ENCODE data around the gene UBXN10. TPM values are rescaled to one million over a fixed set of nuclear protein-coding genes. Genes with fewer than 3 reads are reported as not detected.

Gene UBXN10
- total and polyA plus RNA-seq, 2 donors (not counting 3 experiments of a cell fraction or from before 2014, with no cell fraction given): not detected

Other genes with a start within 250 kb of the UBXN10 start
- not detected in 2 replicates for gene PLA2G2A, start 206.5 kb upstream of the UBXN10 start, total RNA-seq
- not detected in 2 replicates for gene PLA2G2A, start 206.5 kb upstream of the UBXN10 start, polyA plus RNA-seq
- not detected in 2 replicates for gene PLA2G5, start 115.9 kb upstream of the UBXN10 start, total RNA-seq
- gene PLA2G5, start 115.9 kb upstream of the UBXN10 start, polyA plus RNA-seq: 0.06 TPM in 1 of 2 replicates, not detected in the other
- not detected in 2 replicates for gene PLA2G2D, start 66.6 kb upstream of the UBXN10 start, total RNA-seq
- not detected in 2 replicates for gene PLA2G2D, start 66.6 kb upstream of the UBXN10 start, polyA plus RNA-seq
- not detected in 2 replicates for gene PLA2G2F, start 46.8 kb upstream of the UBXN10 start, total RNA-seq
- gene PLA2G2F, start 46.8 kb upstream of the UBXN10 start, polyA plus RNA-seq: not detected in 2 replicates
- gene PLA2G2C, start 422 bp downstream of the UBXN10 start, total RNA-seq: not detected in 2 replicates
- not detected in 2 replicates for gene PLA2G2C, start 422 bp downstream of the UBXN10 start, polyA plus RNA-seq
- not detected in 2 replicates for gene VWA5B1, start 104.8 kb downstream of the UBXN10 start, total RNA-seq
- gene VWA5B1, start 104.8 kb downstream of the UBXN10 start, polyA plus RNA-seq: not detected in 2 replicates

All from endothelial cell of umbilical vein (primary cell).